Bronchial epithelial cell (primary cell): ENCODE results near the gene ZNF382. TPM values are rescaled to one million over a fixed set of nuclear protein-coding genes. Genes with fewer than 3 reads are reported as not detected.
A peak's percentile ranks its signal among the peaks of the same experiment; 100 is the strongest.

ENCODE experiments used
- DNase-seq: peaks from one replicate; pipeline ENCODE4 v3.0.0-alpha.2; 2010; ENCODE audit warnings: low read depth
- FAIRE-seq: peaks from 2 replicates; lab custom pipeline; 2011; peaks lifted over from hg19 to GRCh38; lab: Jason Lieb, UNC
- H3K27me3 ChIP-seq: 2 replicates; pipeline ENCODE4 v1.5.1; 2011; ENCODE audit warnings: low read length; ENCODE audit not compliant: control insufficient read depth, insufficient read depth
- H3K36me3 ChIP-seq: 2 replicates; pipeline ENCODE4 v1.5.1; 2011; ENCODE audit warnings: low read length; ENCODE audit not compliant: control insufficient read depth, insufficient read depth
- H3K4me3 ChIP-seq: 2 replicates; pipeline ENCODE4 v1.5.1; 2011; ENCODE audit warnings: mild to moderate bottlenecking, low read depth, low read length, control low read depth
- CTCF ChIP-seq: IDR thresholded peaks from 2 replicates; pipeline ENCODE4 v1.5.1; 2011; ENCODE audit warnings: mild to moderate bottlenecking, moderate library complexity, low read length, control low read depth, inconsistent platforms; ENCODE audit not compliant: insufficient read depth, severe bottlenecking
- total RNA-seq: library from RNA; depleted of rRNA; stranded (reverse); fragments of >200 nt; gene quantifications from 2 replicates; pipeline ENCODE4 v1.2.1, GENCODE V29; 2014

ZNF382 gene
- total RNA-seq, 1 donor from 2014 or later, result 2.4 TPM

DNA sequence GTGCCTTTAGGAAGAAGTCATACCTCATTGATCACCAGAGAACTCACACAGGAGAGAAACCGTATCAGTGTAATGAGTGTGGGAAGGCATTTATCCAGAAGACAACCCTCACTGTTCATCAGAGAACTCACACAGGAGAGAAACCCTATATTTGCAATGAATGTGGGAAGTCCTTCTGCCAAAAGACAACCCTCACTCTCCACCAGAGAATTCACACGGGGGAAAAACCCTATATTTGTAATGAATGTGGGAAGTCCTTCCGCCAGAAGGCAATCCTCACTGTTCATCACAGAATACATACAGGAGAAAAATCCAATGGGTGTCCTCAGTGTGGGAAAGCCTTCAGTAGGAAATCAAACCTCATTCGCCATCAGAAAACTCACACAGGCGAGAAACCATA, 21.9 kb downstream of the ZNF382 start:
- no peak overlapping the region for H3K4me3 ChIP-seq
- DNase-seq (no peak), FAIRE-seq (no peak)
- no peaks in the 10 kb centered on the region for H3K27me3 ChIP-seq
- TF ChIP-seq CTCF, result no peak
- no peaks in the 10 kb centered on the region for H3K36me3 ChIP-seq

- H3K36me3 ChIP-seq, result no peaks in the 10 kb centered on the region
- no peak overlapping the region for H3K4me3 ChIP-seq
- no peak for TF ChIP-seq CTCF
- FAIRE-seq (no peak), DNase-seq (no peak)
- no peaks in the 10 kb centered on the region for H3K27me3 ChIP-seq
Measured at GRCh38 chr19:36635342-36635741, 30.2 kb downstream of the ZNF382 start.

DNA sequence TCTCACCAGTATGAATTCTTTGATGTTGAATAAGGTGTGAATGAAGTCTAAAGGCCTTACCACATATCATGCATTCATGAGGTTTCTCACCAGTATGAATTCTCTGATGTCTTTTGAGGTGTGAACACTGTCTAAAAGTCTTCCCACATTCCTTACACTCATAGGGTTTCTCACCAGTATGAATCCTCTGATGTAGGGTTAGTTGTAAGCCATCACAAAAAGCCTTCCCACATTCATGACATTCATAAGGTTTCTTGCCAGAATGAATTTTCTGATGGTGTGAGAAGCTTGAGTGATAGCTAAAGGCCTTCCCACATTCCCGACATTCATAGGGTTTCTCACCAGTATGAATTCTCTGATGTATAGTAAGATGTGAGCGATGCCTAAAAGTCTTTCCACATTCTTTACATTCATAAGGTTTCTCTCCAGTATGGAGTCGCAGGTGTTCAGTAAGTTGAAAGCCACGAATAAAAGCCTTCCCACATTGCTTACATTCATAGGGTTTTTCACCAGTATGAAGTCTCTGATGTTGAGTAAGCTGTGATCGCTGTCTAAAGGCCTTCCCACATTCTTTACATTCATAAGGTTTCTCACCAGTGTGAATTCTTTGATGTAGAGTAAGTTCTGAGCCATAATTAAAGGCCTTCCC, 33.9 kb downstream of the ZNF382 start:
- no peak for TF ChIP-seq CTCF
- no peaks in the 10 kb centered on the region for H3K27me3 ChIP-seq
- no peaks in the 10 kb centered on the region for H3K36me3 ChIP-seq
- DNase-seq (no peak), FAIRE-seq (no peak)
- H3K4me3 ChIP-seq, result no peak overlapping the region

DNA sequence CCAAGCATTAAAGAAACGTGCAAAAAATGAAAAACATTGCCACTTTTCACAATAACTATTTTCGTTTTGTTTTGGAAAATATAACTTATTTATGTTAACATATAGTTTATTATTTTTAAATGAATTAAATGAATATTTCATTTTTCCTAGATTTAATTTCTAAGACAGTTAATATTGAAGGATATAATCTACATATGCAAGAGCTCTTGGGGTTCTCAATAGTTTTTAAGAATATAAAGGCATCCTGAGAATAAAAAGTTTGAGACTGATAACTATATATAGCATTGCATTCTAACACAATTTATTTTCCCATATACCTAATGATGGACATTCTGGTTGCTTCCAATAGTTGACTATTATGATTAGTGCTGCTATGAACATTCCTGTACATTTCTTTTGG, 41.6 kb downstream of the ZNF382 start:
- FAIRE-seq (no peak), DNase-seq (no peak)
- no peak for TF ChIP-seq CTCF
- no peaks in the 10 kb centered on the region for H3K36me3 ChIP-seq
- no peak overlapping the region for H3K4me3 ChIP-seq
- no peaks in the 10 kb centered on the region for H3K27me3 ChIP-seq

- FAIRE-seq, result no peak
- H3K36me3 ChIP-seq, result peaks cover 7% of the 10 kb centered on the region
- H3K27me3 ChIP-seq, result no peaks in the 10 kb centered on the region
- TF ChIP-seq CTCF, result no peak
- H3K4me3 ChIP-seq, result no peak overlapping the region
- DNase-seq, result no peak
Measured at GRCh38 chr19:36652958-36653357, 47.8 kb downstream of the ZNF382 start.

- no peaks in the 10 kb centered on the region for H3K27me3 ChIP-seq
- no peak for DNase-seq
- peaks cover 3% of the 10 kb centered on the region for H3K36me3 ChIP-seq
- FAIRE-seq, result no peak
- H3K4me3 ChIP-seq, result peak overlapping the region; percentile 62
- no peak for TF ChIP-seq CTCF
Measured at GRCh38 chr19:36665832-36666231, 60.7 kb downstream of the ZNF382 start.
